GM23248 (cell line): ENCODE data around the gene WNK2. TPM values are rescaled to one million over a fixed set of nuclear protein-coding genes. Genes with fewer than 3 reads are reported as not detected.

Source experiments
- DNase-seq: peaks from one replicate; pipeline ENCODE4 v3.0.0-alpha.2; 2015
- H2AFZ ChIP-seq: fragments of 200-600 bp; sonication (generic); 2 replicates; pipeline ENCODE4 v1.6.1; 2016; ENCODE audit warnings: antibody characterized with exemption
- H3F3A ChIP-seq: fragments of 200-600 bp; sonication (generic); 2 replicates; pipeline ENCODE4 v1.6.1; 2016; ENCODE audit warnings: mild to moderate bottlenecking, antibody characterized with exemption, mixed run types; ENCODE audit not compliant: insufficient read depth
- H3K27ac ChIP-seq: fragments of 200-600 bp; sonication (generic); 2 replicates; pipeline ENCODE4 v1.5.1; 2016; ENCODE audit warnings: mild to moderate bottlenecking
- H3K27me3 ChIP-seq: fragments of 200-600 bp; sonication (generic); replicated peaks from 2 replicates; pipeline ENCODE4 v1.6.1; 2016; ENCODE audit warnings: mild to moderate bottlenecking; ENCODE audit not compliant: insufficient read depth
- H3K36me3 ChIP-seq: fragments of 200-600 bp; sonication (generic); 2 replicates; pipeline ENCODE4 v1.6.1; 2016; ENCODE audit warnings: low read depth, mild to moderate bottlenecking
- H3K4me1 ChIP-seq: fragments of 200-600 bp; sonication (generic); 2 replicates; pipeline ENCODE4 v1.6.1; 2016; ENCODE audit warnings: mild to moderate bottlenecking; ENCODE audit not compliant: insufficient read depth
- H3K4me2 ChIP-seq: fragments of 200-600 bp; sonication (generic); one replicate; pipeline ENCODE4 v1.6.1; 2016; ENCODE audit warnings: mild to moderate bottlenecking; ENCODE audit not compliant: unreplicated experiment
- H3K4me3 ChIP-seq: fragments of 200-600 bp; sonication (generic); 2 replicates; pipeline ENCODE4 v1.5.1; 2016; ENCODE audit warnings: mild to moderate bottlenecking
- H3K79me2 ChIP-seq: fragments of 200-600 bp; sonication (generic); 2 replicates; pipeline ENCODE4 v1.6.1; 2016; ENCODE audit warnings: mild to moderate bottlenecking; ENCODE audit not compliant: insufficient read depth
- H3K9ac ChIP-seq: fragments of 200-600 bp; sonication (generic); 2 replicates; pipeline ENCODE4 v1.6.1; 2016; ENCODE audit warnings: mild to moderate bottlenecking
- H3K9me2 ChIP-seq: fragments of 200-600 bp; sonication (generic); 2 replicates; pipeline ENCODE4 v1.6.1; 2016; ENCODE audit warnings: mixed run types, mild to moderate bottlenecking, moderate library complexity; ENCODE audit not compliant: insufficient read depth
- H3K9me3 ChIP-seq: fragments of 200-600 bp; sonication (generic); one replicate; pipeline ENCODE4 v1.6.1; 2017; ENCODE audit warnings: low read depth
- H4K20me1 ChIP-seq: fragments of 200-600 bp; sonication (generic); 2 replicates; pipeline ENCODE4 v1.6.0; 2016; ENCODE audit not compliant: insufficient read depth
- EZH2 ChIP-seq: fragments of 200-600 bp; sonication (generic); IDR thresholded peaks from 2 replicates; pipeline ENCODE4 v1.6.1; 2018; ENCODE audit warnings: antibody characterized with exemption, mild to moderate bottlenecking; ENCODE audit not compliant: insufficient read depth, poor library complexity, severe bottlenecking
- EZH2phosphoT487 ChIP-seq: fragments of 200-600 bp; sonication (generic); IDR thresholded peaks from 2 replicates; pipeline ENCODE4 v1.6.1; 2018; ENCODE audit warnings: antibody characterized with exemption, moderate library complexity, mild to moderate bottlenecking, low read depth; ENCODE audit not compliant: insufficient read depth
- WGBS, 2 experiments: methylation state at CpG; one replicate each; pipeline ENCODE4 v1.1.6; 2015 to 2017; ENCODE audit warnings: low lambda C conversion rate in 2 of 2, low coverage in 1 of 2; ENCODE audit errors: missing lambda C conversion rate in 2 of 2; 5-methylcytosine and 5-hydroxymethylcytosine counted together
- in situ Hi-C: fragments of 300-500 bp; cut with MboI; formaldehyde crosslinking; loops from 2 replicates; pipeline ENCODE4 v1.15.0; 2020
- polyA plus RNA-seq: library from polyadenylated mRNA; unstranded; fragments of >200 nt; fragmentation: Nextera tagmentation; extraction: Ambion mirVana; gene quantifications from 2 replicates; pipeline ENCODE4 v1.2.1, GENCODE V29; 2016
- total RNA-seq: library from RNA; depleted of rRNA; stranded (reverse); fragments of >200 nt; shearing (Covaris generic); gene quantifications from 2 replicates; pipeline ENCODE4 v1.2.3, GENCODE V29; 2014

The WNK2 gene
- total and polyA plus RNA-seq, 2 experiments from 2014 or later, result not detected

- Histone ChIP-seq H3K9me2 (no peaks in the 10 kb centered on the region), H3K36me3 (no peaks in the 10 kb centered on the region), H3K79me2 (no peaks in the 10 kb centered on the region), H3K27ac (no peak overlapping the region), H3F3A (no peaks in the 10 kb centered on the region), H3K9ac (no peak overlapping the region), H3K4me1 (no peaks in the 10 kb centered on the region), H3K9me3 (no peaks in the 10 kb centered on the region), H3K27me3 (no peaks in the 10 kb centered on the region; the same call in none of the 2 replicates), H3K4me2 (no peak overlapping the region), H4K20me1 (no peaks in the 10 kb centered on the region), H2AFZ (no peak overlapping the region), H3K4me3 (no peak overlapping the region)
- TF ChIP-seq EZH2phosphoT487 (no peak), EZH2 (no peak)
- WGBS, 2 experiments, result 62 to 68% methylated on average over 20 of the region's 21 CpGs
- in situ Hi-C loops, result no loop called here
- no peak for DNase-seq
These were observed 5.6 kb downstream of the WNK2 start for GRCh38 chr9:93189369-93190132.

DNA sequence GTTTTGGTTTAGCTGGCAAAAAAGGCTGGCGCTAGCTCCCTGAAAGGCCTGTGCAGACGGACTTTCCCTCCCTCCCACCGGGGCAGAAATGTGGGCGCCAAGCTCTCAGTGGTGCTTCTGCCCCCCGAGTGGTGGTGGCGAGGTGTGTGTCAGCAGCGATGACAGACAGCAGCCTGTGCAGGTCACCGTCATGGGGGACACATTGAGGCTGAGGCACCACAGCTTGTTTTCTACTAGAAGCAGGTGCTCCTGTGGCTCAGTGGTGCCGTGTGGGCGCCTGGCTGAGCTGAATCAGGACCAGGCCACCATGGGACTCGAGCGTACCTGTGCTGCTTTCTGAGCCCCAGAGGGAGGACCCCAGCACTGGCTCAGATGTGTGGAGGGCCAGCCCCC, 6.2 kb downstream of the WNK2 start:
- Histone ChIP-seq H3K36me3 (no peaks in the 10 kb centered on the region), H4K20me1 (no peaks in the 10 kb centered on the region), H3K27ac (no peak overlapping the region), H3K4me3 (no peak overlapping the region), H3K27me3 (no peaks in the 10 kb centered on the region; the same call in 1 of the 2 replicates), H3K4me1 (no peaks in the 10 kb centered on the region), H3K9me2 (no peaks in the 10 kb centered on the region), H3K79me2 (no peaks in the 10 kb centered on the region), H3K4me2 (no peak overlapping the region), H3F3A (no peaks in the 10 kb centered on the region), H2AFZ (no peak overlapping the region), H3K9ac (no peak overlapping the region), H3K9me3 (no peaks in the 10 kb centered on the region)
- in situ Hi-C loops, result no loop called here
- TF ChIP-seq EZH2phosphoT487, result no peak
- TF ChIP-seq EZH2, result no peak
- no peak for DNase-seq
- WGBS, 2 experiments, result 58 to 59% methylated on average over 11 to 12 of the region's 12 CpGs

DNA sequence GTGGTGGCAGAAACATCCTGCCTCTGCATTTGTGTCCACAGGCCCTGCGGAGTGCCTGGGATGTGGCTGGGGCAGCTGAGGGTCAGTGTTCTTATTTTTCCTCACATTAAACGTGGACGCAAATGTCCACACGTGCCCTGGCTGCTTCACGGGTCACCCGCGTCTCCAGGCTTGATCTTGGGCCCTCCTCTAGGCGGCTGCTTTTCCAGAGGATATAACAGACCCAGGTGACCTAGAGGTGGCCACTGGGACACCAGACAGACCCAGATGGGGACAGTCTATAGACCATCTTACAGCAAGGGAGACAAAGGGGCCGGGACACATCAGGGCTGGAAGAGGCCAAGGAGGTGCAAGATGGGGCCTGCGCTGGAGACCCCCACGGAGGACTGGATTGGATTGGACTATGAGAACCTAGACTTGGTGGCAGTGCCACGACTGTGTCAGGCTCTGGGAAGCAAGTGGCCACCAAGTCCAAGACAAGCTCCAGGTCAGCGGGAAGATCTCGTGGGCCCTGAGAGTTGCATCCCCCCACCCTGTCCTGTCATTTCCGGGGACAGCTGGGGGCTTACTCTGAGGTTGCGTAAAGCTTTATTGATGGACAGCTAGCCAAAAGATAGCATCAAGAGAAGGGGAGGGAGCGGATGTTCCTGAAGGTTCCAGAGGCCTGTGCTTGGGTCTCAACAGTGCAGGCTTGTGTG, 6.9 kb downstream of the WNK2 start:
- DNase-seq, result no peak
- WGBS, 2 experiments, result 70 to 71% methylated on average over 16 to 17 of the region's 17 CpGs
- no peaks in the 10 kb centered on the region; the same call in 1 of the 2 replicates for H3K27me3 ChIP-seq

DNA sequence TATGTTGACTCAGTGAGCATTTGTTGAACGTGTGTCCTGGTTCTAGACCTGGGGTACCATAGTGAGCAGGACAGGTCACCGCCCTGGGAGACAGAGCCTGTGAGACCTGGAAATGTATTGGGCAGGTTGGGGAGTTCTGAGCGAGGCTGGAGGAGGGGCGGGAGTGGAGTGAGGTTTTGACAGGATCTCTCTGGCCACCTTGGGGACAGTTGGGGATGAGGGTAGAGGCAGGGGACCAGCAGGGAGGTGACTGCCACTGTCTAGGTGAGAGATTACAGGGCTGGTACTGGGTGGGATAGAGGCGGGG, 7.4 kb downstream of the WNK2 start:
- H3K4me3 ChIP-seq, result no peak overlapping the region
- H4K20me1 ChIP-seq, result no peaks in the 10 kb centered on the region
- H2AFZ ChIP-seq, result no peak overlapping the region
- no peak overlapping the region for H3K27ac ChIP-seq
- H3K9ac ChIP-seq, result no peak overlapping the region
- H3K4me1 ChIP-seq, result no peaks in the 10 kb centered on the region
- no peak for TF ChIP-seq EZH2phosphoT487
- TF ChIP-seq EZH2, result no peak
- H3K36me3 ChIP-seq, result no peaks in the 10 kb centered on the region
- H3F3A ChIP-seq, result no peaks in the 10 kb centered on the region
- DNase-seq, result no peak
- no peak overlapping the region for H3K4me2 ChIP-seq
- no peaks in the 10 kb centered on the region for H3K9me2 ChIP-seq
- in situ Hi-C loops, result no loop called here
- WGBS, 2 experiments, result 62 to 69% methylated on average over 5 of the region's 5 CpGs
- no peaks in the 10 kb centered on the region; the same call in 1 of the 2 replicates for H3K27me3 ChIP-seq
- no peaks in the 10 kb centered on the region for H3K79me2 ChIP-seq
- H3K9me3 ChIP-seq, result no peaks in the 10 kb centered on the region

More for the DNA sequence above, 6.9 kb downstream of the WNK2 start:
- Histone ChIP-seq H3K4me1 (no peaks in the 10 kb centered on the region), H3K4me2 (no peak overlapping the region), H3K27ac (no peak overlapping the region), H4K20me1 (no peaks in the 10 kb centered on the region), H2AFZ (no peak overlapping the region), H3K9ac (no peak overlapping the region), H3K79me2 (no peaks in the 10 kb centered on the region), H3K4me3 (no peak overlapping the region), H3K36me3 (no peaks in the 10 kb centered on the region), H3K9me3 (no peaks in the 10 kb centered on the region), H3K9me2 (no peaks in the 10 kb centered on the region), H3F3A (no peaks in the 10 kb centered on the region)
- in situ Hi-C loops, result no loop called here
- TF ChIP-seq EZH2phosphoT487 (no peak), EZH2 (no peak)
